ENCODE results near the gene AFF4.
"Not testable (repeated sequence)": the region's sequence is repeated elsewhere in the genome, so short reads cannot be mapped to it uniquely, and the experiment has no call there.

The AFF4 gene

GRCh38 chr5:132987531-132988408 is 24.3 kb upstream of the AFF4 start:
- peaks cover 30% of the 10 kb centered on the region for H3K9me3 Mint-ChIP-seq
- H3K27me3 Mint-ChIP-seq (ENCODE audit: low read depth, poor library complexity): peaks cover 6% of the 10 kb centered on the region
- H3K4me3 Mint-ChIP-seq: no peak overlapping the region
- no peaks in the 10 kb centered on the region for H3K36me3 Mint-ChIP-seq (ENCODE audit: low read depth)
- no peaks in the 10 kb centered on the region for H3K4me1 Mint-ChIP-seq
- no peak overlapping the region for H3K27ac Mint-ChIP-seq
- no peak for DNase-seq
- TF ChIP-seq, protein P1, sequence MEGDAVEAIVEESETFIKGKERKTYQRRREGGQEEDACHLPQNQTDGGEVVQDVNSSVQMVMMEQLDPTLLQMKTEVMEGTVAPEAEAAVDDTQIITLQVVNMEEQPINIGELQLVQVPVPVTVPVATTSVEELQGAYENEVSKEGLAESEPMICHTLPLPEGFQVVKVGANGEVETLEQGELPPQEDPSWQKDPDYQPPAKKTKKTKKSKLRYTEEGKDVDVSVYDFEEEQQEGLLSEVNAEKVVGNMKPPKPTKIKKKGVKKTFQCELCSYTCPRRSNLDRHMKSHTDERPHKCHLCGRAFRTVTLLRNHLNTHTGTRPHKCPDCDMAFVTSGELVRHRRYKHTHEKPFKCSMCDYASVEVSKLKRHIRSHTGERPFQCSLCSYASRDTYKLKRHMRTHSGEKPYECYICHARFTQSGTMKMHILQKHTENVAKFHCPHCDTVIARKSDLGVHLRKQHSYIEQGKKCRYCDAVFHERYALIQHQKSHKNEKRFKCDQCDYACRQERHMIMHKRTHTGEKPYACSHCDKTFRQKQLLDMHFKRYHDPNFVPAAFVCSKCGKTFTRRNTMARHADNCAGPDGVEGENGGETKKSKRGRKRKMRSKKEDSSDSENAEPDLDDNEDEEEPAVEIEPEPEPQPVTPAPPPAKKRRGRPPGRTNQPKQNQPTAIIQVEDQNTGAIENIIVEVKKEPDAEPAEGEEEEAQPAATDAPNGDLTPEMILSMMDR (IDR thresholded peaks at IDR 0.05): no peak

DNA sequence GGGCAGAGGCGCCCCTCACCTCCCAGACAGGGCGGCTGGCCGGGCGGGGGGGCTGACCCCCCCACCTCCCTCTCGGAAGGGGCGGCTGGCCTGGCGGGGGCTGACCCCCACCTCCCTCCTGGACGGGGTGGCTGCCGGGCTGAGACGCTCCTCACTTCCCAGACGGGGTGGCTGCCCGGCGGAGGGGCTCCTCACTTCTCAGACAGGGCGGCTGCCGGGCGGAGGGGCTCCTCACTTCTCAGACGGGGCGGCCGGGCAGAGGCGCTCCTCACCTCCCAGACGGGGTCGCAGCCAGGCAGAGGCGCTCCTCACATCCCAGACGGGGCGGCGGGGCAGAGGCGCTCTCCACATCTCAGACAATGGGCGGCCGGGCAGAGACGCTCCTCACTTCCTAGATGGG is 19.5 kb upstream of the AFF4 start:
- not testable (repeated sequence) for DNase-seq; H3K27me3 Mint-ChIP-seq (ENCODE audit: low read depth, poor library complexity); H3K4me1 Mint-ChIP-seq; H3K27ac Mint-ChIP-seq; H3K4me3 Mint-ChIP-seq; H3K36me3 Mint-ChIP-seq (ENCODE audit: low read depth)
- peaks cover 43% of the 10 kb centered on the region for H3K9me3 Mint-ChIP-seq

DNA sequence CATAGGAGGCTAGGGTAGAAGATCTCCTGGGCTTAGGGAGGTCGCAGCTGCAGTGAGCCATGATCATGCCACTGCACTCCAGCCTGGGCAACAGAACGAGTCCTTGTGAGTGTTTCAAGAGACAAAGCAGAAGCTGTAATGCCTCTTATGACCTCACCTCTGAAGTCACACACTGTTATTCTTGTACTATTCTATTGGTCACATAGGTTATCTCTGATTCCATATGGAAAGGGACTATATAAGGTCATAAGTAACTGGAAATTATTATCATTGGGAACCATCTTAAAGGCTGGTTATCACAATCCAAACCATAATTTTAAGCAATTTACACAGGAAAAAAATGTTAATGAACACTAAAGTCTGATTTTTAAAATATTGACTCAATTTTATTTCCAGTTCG is 17.9 kb upstream of the AFF4 start:
- TF ChIP-seq, protein P1 (IDR thresholded peaks at IDR 0.05): no peak
- no peak for DNase-seq
- H3K27me3 Mint-ChIP-seq (ENCODE audit: low read depth, poor library complexity): peaks cover 9% of the 10 kb centered on the region
- peaks cover 50% of the 10 kb centered on the region for H3K9me3 Mint-ChIP-seq
- no peaks in the 10 kb centered on the region for H3K4me1 Mint-ChIP-seq
- no peaks in the 10 kb centered on the region for H3K36me3 Mint-ChIP-seq (ENCODE audit: low read depth)
- H3K27ac Mint-ChIP-seq: no peak overlapping the region
- H3K4me3 Mint-ChIP-seq: no peak overlapping the region

- TF ChIP-seq, protein P1 (IDR thresholded peaks at IDR 0.05): no peak
- H3K27me3 Mint-ChIP-seq (ENCODE audit: low read depth, poor library complexity): peaks cover 9% of the 10 kb centered on the region
- H3K4me1 Mint-ChIP-seq: no peaks in the 10 kb centered on the region
- no peak for DNase-seq
- no peak overlapping the region for H3K27ac Mint-ChIP-seq
- no peaks in the 10 kb centered on the region for H3K36me3 Mint-ChIP-seq (ENCODE audit: low read depth)
- H3K9me3 Mint-ChIP-seq: peaks cover 55% of the 10 kb centered on the region
- H3K4me3 Mint-ChIP-seq: no peak overlapping the region
Observed at GRCh38 chr5:132979976-132980375, 16.5 kb upstream of the AFF4 start.

DNA sequence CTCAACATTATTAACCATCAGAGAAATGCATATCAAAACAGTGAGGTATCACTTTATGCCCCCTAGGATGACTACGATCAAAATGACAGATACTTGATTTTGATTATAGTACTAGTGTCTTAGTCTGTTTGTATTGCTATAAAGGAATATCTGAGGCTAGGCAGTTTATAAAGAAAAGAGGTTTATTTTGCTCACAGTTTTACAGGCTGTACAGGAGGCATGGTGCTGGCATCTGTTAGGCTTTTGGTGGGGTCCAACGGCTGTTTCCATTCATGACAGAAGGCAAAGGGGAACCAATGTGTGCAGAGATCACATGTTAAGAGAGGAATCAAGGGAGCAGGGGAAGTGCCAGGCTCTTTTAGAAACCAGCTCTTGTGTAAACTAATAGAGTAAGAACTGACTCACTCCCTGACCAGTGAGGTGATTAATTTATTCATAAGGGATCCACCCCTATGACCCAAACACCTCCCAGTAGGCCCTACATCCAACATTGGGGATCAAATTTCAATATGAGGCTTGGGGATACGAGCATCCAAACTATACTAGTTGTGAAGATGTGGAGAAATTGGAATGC is 16.0 kb upstream of the AFF4 start:
- Mint-ChIP-seq H3K27ac (no peak overlapping the region), H3K4me3 (no peak overlapping the region), H3K36me3 (ENCODE audit: low read depth) (no peaks in the 10 kb centered on the region), H3K4me1 (no peaks in the 10 kb centered on the region), H3K27me3 (ENCODE audit: low read depth, poor library complexity) (peaks cover 9% of the 10 kb centered on the region), H3K9me3 (peaks cover 49% of the 10 kb centered on the region)
- TF ChIP-seq, protein P1 (IDR thresholded peaks at IDR 0.05): no peak
- no peak for DNase-seq

- no peaks in the 10 kb centered on the region for H3K4me1 Mint-ChIP-seq
- H3K27me3 Mint-ChIP-seq (ENCODE audit: low read depth, poor library complexity): peaks cover 9% of the 10 kb centered on the region
- no peaks in the 10 kb centered on the region for H3K36me3 Mint-ChIP-seq (ENCODE audit: low read depth)
- no peak overlapping the region for H3K4me3 Mint-ChIP-seq
- no peak for DNase-seq
- H3K9me3 Mint-ChIP-seq: peaks cover 40% of the 10 kb centered on the region
- no peak overlapping the region for H3K27ac Mint-ChIP-seq
- TF ChIP-seq, protein P1 (IDR thresholded peaks at IDR 0.05): no peak
Observed at GRCh38 chr5:132976852-132977251, 13.4 kb upstream of the AFF4 start.

DNA sequence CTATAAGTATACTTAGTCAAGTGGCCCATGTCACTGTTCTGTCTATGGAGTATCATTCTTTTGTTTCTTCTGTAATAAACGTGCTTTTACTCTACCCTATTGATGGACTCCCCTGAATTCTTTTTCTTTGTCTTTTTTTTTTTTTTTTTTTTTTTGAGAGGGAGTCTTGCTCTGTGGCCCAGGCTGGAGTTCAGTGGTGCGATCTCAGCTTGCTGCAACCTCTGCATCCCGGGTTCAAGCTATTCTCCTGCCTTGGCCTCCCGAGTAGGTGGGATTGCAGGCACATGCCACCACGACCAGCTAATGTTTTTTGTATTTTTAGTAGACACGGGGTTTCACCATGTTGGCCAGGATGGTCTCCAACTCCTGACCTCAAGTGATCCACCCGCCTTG is 9.0 kb upstream of the AFF4 start:
- H3K36me3 Mint-ChIP-seq (ENCODE audit: low read depth); H3K4me3 Mint-ChIP-seq; H3K27me3 Mint-ChIP-seq (ENCODE audit: low read depth, poor library complexity); H3K27ac Mint-ChIP-seq; DNase-seq; H3K4me1 Mint-ChIP-seq: not testable (repeated sequence)
- peaks cover 17% of the 10 kb centered on the region for H3K9me3 Mint-ChIP-seq
